ENCODE results near the gene KLHL1. TPM values are rescaled to one million over a fixed set of nuclear protein-coding genes. Genes with fewer than 3 reads are reported as not detected.

KLHL1 gene
- total and polyA plus RNA-seq, 2 donors from 2014 or later: 0.13 TPM; not detected in 1

- FAIRE-seq (no peak), DNase-seq (no peak)
- no peak overlapping the region for H3K9ac ChIP-seq (ENCODE audit: low read length in 3 of 3)
- TF ChIP-seq, protein P1, sequence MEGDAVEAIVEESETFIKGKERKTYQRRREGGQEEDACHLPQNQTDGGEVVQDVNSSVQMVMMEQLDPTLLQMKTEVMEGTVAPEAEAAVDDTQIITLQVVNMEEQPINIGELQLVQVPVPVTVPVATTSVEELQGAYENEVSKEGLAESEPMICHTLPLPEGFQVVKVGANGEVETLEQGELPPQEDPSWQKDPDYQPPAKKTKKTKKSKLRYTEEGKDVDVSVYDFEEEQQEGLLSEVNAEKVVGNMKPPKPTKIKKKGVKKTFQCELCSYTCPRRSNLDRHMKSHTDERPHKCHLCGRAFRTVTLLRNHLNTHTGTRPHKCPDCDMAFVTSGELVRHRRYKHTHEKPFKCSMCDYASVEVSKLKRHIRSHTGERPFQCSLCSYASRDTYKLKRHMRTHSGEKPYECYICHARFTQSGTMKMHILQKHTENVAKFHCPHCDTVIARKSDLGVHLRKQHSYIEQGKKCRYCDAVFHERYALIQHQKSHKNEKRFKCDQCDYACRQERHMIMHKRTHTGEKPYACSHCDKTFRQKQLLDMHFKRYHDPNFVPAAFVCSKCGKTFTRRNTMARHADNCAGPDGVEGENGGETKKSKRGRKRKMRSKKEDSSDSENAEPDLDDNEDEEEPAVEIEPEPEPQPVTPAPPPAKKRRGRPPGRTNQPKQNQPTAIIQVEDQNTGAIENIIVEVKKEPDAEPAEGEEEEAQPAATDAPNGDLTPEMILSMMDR (IDR thresholded peaks at IDR 0.05; ENCODE audit: borderline replicate concordance, extremely low read depth, insufficient read depth): no peak
- H3K27ac ChIP-seq (ENCODE audit: low read depth in 2 of 2, low read length in 2 of 2): no peak overlapping the region
- intact Hi-C loops (cut with DNase I): no loop called here
- H3K4me3 ChIP-seq (ENCODE audit: low read length in 3 of 3): no peak overlapping the region
- no peaks in the 10 kb centered on the region for H3K27me3 ChIP-seq (ENCODE audit: control insufficient read depth, insufficient read depth, low read length)
- H3K9me3 ChIP-seq (ENCODE audit: control insufficient read depth in 2 of 3, insufficient read depth in 1 of 3, low read length in 3 of 3): peaks cover 0 to 2% (median 0%) of the 10 kb centered on the region in 3 donors
- no peaks in the 10 kb centered on the region for H3K4me1 ChIP-seq (ENCODE audit: control insufficient read depth in 2 of 3, insufficient read depth in 2 of 3, low read depth in 1 of 3, low read length in 3 of 3)
- no peaks in the 10 kb centered on the region for H3K36me3 ChIP-seq (ENCODE audit: control insufficient read depth in 2 of 3, insufficient read depth in 3 of 3, low read length in 3 of 3)
Observed at GRCh38 chr13:69654392-69654791, 453.9 kb downstream of the KLHL1 start.

Other genes with a start within 250 kb of the KLHL1 start
- gene ATXN8OS, start 626 bp downstream of the KLHL1 start, total RNA-seq: not detected
- not detected for gene ATXN8OS, start 626 bp downstream of the KLHL1 start, polyA plus RNA-seq (ENCODE audit: insufficient read depth, low read depth, low replicate concordance)